ENCODE data around the gene ZBTB24.

DNA sequence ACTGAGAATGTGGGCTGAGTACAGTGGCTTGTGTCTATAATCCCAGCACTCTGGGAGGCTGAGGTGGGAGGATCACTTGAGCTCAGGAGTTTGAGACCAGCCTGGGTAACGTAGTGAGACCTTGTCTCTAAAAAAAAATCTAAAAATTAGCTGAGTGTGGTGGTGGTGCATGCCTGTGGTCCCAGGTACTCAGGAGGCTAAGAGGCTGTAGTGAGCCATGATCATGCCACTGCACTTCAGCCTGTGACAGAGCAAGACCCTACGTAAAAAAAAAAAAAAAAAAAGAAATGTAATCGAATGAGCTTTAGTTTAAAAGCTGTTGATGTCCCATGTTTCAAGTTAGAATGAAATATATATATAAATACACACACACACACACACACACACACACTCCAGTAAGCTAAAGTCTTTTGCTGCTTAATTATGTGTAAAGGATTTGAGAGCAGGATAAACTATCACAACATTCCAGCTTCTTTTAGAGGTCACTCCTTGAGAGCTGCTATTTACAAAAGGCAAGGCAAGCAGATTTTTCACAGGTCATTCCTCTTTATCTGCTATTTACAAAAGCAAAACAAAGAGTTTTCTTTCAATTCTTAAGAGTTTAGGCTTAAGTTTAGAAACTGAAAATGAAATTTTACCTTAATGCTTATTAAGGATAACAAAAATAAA, 22.7 kb downstream of the ZBTB24 start:
- TF ChIP-seq, protein P1, sequence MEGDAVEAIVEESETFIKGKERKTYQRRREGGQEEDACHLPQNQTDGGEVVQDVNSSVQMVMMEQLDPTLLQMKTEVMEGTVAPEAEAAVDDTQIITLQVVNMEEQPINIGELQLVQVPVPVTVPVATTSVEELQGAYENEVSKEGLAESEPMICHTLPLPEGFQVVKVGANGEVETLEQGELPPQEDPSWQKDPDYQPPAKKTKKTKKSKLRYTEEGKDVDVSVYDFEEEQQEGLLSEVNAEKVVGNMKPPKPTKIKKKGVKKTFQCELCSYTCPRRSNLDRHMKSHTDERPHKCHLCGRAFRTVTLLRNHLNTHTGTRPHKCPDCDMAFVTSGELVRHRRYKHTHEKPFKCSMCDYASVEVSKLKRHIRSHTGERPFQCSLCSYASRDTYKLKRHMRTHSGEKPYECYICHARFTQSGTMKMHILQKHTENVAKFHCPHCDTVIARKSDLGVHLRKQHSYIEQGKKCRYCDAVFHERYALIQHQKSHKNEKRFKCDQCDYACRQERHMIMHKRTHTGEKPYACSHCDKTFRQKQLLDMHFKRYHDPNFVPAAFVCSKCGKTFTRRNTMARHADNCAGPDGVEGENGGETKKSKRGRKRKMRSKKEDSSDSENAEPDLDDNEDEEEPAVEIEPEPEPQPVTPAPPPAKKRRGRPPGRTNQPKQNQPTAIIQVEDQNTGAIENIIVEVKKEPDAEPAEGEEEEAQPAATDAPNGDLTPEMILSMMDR (IDR thresholded peaks at IDR 0.05), result no peak
- no peak for TF ChIP-seq ZFX (IDR thresholded peaks at IDR 0.05; ENCODE audit: borderline replicate concordance)

Data from 22Rv1 (cell line).